ENCODE data around the gene OXSR1. TPM values are rescaled to one million over a fixed set of nuclear protein-coding genes. Genes with fewer than 3 reads are reported as not detected.

Gene OXSR1
- total and polyA plus RNA-seq, 2 experiments from 2014 or later, result 20.6 to 34.1 TPM

DNA sequence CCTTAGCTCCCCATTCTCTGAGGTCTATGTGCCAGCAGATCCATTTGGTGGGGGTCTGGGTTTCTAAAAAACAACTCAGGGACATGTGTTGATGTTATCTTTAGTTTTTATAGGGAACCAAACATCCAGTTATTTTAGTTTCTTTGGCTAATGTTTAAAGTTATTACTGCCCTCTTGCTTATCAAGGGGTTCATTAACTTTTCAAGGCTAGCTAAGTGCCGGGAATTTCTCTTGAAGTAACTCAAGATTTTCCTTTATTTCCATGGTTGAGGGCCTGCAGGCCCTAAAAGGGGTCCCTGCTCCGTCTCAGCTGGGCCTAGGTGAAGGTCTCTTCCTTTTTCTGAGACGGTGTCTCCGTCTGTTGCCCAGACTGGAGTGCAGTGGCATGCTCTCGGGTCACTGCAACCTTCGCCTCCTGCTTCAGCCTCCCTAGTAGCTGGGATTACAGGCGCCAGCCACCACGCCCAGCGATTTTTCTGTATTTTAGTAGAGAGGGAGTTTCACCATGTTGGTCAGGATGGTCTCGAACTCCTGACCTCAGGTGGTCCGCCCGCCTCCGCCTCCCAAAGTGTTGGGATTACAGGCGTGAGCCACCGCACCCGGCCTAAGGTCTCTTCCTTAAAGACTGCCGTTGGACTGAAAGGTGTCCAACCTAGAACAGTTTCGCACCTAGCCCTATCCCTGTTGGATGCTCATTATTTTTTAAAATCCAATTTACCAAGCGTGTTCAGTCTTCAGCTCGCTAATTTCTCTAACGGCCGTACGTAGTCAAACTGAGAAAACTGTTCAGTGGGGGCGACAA is 1.3 kb upstream of the OXSR1 start:
- TF ChIP-seq CTCF (IDR thresholded peaks at IDR 0.05; ENCODE audit: low read depth, low read length), result no peak
- Histone ChIP-seq H3K27me3 (no peaks in the 10 kb centered on the region), H3K4me1 (ENCODE audit: low read depth) (no peaks in the 10 kb centered on the region), H3K9me3 (ENCODE audit: low read depth) (no peaks in the 10 kb centered on the region), H3K4me3 (peak overlapping the region; percentile 69), H3K36me3 (no peaks in the 10 kb centered on the region), H3K27ac (peak overlapping the region; percentile 92)
- DNase-seq (ENCODE audit: low read depth in 1 of 2, low spot score in 1 of 2), result no peak

- H3K9me3 ChIP-seq (ENCODE audit: low read depth), result no peaks in the 10 kb centered on the region
Observed at GRCh38 chr3:38164643-38164951, 740 bp upstream of the OXSR1 start.

DNA sequence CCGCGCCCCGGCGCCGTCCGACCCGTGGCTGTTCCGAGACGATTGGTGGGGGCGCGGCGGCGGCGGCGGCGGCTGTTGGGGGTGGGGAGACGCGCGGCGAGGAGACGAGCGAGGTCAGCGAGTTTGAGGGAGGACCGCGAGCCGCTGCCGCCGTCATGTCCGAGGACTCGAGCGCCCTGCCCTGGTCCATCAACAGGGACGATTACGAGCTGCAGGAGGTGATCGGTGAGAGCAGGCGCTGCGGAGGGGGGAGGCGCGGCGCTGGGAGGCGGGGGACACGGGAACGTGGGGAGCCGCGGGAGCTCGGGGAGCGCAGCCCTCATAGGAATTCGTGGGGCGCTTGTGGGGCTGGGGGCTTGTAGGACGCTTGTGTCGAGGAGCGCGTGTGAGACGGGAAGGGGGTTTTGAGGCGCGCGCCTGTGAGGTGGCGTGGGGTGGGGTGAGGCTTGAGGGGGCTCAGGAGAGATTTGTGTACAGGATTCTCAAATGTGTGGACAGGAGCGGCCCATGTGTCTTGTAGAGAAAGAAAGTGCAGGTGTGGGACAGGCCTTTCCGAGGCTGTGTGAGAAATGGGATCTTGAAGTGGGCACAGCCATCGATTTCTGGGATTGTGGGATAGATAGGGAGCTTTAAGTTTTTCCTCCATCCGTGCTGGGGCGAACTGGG is 518 bp downstream of the OXSR1 start:
- no peaks in the 10 kb centered on the region for H3K36me3 ChIP-seq
- no peaks in the 10 kb centered on the region for H3K9me3 ChIP-seq (ENCODE audit: low read depth)
- peak overlapping the region; percentile 92 for H3K27ac ChIP-seq
- no peaks in the 10 kb centered on the region for H3K4me1 ChIP-seq (ENCODE audit: low read depth)
- H3K27me3 ChIP-seq, result no peaks in the 10 kb centered on the region
- no peak for TF ChIP-seq CTCF (IDR thresholded peaks at IDR 0.05; ENCODE audit: low read depth, low read length)
- DNase-seq (ENCODE audit: low read depth in 1 of 2, low spot score in 1 of 2), result no peak
- peak overlapping the region; percentile 69 for H3K4me3 ChIP-seq

More at GRCh38 chr3:38164643-38164951, 740 bp upstream of the OXSR1 start:
- Histone ChIP-seq H3K4me3 (peak overlapping the region; percentile 69), H3K27me3 (no peaks in the 10 kb centered on the region), H3K36me3 (no peaks in the 10 kb centered on the region), H3K27ac (peak overlapping the region; percentile 92), H3K4me1 (ENCODE audit: low read depth) (no peaks in the 10 kb centered on the region)
- TF ChIP-seq CTCF (IDR thresholded peaks at IDR 0.05; ENCODE audit: low read depth, low read length), result no peak
- no peak for DNase-seq (ENCODE audit: low read depth in 1 of 2, low spot score in 1 of 2)

GRCh38 chr3:38167591-38167990 is 2.3 kb downstream of the OXSR1 start:
- Histone ChIP-seq H3K27me3 (no peaks in the 10 kb centered on the region), H3K9me3 (ENCODE audit: low read depth) (no peaks in the 10 kb centered on the region), H3K36me3 (no peaks in the 10 kb centered on the region), H3K27ac (no peak overlapping the region), H3K4me3 (no peak overlapping the region), H3K4me1 (ENCODE audit: low read depth) (no peaks in the 10 kb centered on the region)
- TF ChIP-seq CTCF (IDR thresholded peaks at IDR 0.05; ENCODE audit: low read depth, low read length), result no peak
- no peak for DNase-seq (ENCODE audit: low read depth in 1 of 2, low spot score in 1 of 2)

- Histone ChIP-seq H3K27me3 (no peaks in the 10 kb centered on the region), H3K4me1 (ENCODE audit: low read depth) (no peaks in the 10 kb centered on the region), H3K27ac (no peak overlapping the region), H3K36me3 (no peaks in the 10 kb centered on the region), H3K4me3 (no peak overlapping the region), H3K9me3 (ENCODE audit: low read depth) (no peaks in the 10 kb centered on the region)
- no peak for TF ChIP-seq CTCF (IDR thresholded peaks at IDR 0.05; ENCODE audit: low read depth, low read length)
- DNase-seq (ENCODE audit: low read depth in 1 of 2, low spot score in 1 of 2), result peak in 1 of 2 donors; percentile 42
Observed at GRCh38 chr3:38168151-38169026, 3.1 kb downstream of the OXSR1 start.

Measured in cardiac muscle cell (in vitro differentiated cells and primary cell).